Activated CD4-positive, alpha-beta T cell treated with anti-CD3 and anti-CD28 coated beads for 1 hour (primary cell): Measurements from ENCODE around the gene ZNF655.

Experiments used
- DNase-seq: peaks from one replicate; pipeline ENCODE4 v3.0.0-alpha.2; 2020

Gene ZNF655

GRCh38 chr7:99607548-99607947 lies 49.1 kb downstream of the ZNF655 start:
- DNase-seq, result no peak

DNA sequence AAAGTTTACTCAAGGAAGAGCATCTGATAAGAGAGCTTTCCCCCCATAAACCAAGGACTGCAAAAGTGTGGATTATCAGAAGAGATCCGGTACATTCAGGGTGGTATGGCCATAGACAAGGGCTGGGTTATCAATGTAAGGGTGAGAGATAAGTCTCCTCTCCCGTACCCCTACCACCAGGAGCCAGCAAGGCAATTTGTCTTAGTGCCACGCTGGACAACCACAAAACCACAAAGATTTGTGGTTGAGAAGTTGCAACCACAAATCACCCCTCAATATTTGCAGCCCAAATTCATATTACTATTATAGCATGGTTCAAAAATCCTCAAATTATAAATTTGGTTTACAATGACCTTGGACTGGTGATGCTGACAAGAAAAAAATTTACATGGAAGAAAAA lies 56.1 kb downstream of the ZNF655 start:
- no peak for DNase-seq

- no peak for DNase-seq
Measured at GRCh38 chr7:99615989-99616358, 57.5 kb downstream of the ZNF655 start.

DNA sequence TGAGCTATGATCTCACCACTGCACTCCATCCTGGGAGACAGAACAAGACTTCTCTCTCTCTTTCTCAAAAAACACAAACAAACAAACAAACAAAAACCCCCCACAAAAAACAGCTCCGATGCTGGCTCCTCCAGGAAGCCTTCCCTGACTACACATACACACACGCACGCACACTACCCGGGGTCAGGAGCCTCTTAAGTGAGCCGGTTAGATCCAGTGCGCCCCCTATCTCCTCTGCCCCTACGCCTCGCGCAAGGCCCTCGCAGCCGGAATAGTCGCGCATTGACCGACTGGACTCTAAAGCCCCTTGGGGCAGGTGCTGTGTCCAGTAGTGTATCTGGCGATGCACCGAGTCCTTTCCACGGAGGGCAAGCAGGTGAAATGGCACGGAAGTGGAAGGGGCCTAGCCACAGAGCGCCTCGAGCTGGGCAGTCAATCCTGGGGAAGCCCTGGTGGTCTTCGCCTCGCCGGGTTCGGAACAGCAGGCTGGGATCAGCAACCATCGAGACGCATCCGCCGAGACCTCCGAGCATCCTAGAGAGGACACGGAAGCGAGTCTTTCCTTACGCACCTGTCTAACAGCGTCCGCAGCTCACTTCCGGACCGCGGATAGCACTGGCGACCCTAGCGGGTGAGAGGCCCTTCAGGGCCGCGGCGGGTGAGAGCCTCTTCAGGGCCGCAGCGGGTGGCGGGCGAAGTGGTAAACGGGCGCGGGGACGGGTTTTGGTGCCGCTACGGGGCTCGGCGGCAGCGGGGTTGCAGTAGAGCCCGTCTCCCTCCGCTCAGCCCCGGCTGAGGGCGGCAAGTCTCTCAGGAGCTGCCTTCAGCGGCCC lies 58.1 kb downstream of the ZNF655 start, which contains the start of gene ZSCAN25:
Gene ZSCAN25, plus strand, starts transcription at position 588 of the 833 bp plus-strand sequence. CDS start 2,661 bp downstream, outside the sequence.
- peak; percentile 78 for DNase-seq

DNA sequence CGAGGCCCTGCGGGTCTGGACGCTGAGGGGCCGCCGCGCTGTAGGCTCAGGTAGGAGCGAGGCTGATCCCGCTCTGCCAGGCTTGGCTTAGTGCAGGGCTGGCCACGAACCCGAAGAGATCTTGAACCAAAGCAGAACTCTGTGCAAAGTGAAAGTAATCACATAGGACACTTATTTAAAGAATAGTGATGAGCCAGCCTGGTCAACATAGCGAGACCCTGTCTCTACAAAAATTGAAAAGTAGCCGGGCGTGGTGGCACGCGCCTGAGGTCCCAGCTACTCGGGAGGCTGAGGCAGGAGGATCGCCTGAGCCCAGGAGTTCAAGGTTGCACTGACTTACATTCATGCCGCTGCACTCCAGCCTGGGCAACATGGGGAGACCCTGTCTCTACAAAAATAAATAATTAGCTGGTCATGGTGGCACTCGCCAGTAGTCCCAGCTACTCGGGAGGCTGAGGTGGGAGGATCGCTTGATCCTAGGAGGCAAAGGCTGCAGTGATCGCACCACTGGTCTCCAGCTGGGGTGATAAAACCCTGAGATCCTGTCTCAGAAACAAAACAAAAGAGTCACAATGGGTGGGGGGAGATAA lies 58.8 kb downstream of the ZNF655 start:
- DNase-seq, result no peak

DNA sequence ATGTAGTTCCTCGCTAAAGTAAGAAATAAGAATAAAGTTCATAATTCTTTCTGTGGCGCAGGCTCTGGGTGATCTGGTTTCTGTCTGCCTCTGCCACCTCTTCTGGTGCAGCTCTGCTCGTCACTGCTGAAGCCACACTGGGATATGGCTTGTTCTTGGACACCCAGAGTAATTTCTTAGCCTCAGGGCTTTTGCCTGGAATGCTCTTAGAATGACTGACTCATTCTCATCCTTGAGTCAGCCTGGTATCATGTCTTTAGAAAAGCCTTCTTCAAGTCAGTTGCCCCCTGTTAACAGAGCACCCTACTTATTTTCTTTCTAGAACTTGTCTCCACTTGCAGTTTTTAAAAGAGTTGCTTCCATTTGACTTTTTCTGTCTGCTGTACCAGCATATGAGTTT lies 60.3 kb downstream of the ZNF655 start:
- DNase-seq, result no peak

DNA sequence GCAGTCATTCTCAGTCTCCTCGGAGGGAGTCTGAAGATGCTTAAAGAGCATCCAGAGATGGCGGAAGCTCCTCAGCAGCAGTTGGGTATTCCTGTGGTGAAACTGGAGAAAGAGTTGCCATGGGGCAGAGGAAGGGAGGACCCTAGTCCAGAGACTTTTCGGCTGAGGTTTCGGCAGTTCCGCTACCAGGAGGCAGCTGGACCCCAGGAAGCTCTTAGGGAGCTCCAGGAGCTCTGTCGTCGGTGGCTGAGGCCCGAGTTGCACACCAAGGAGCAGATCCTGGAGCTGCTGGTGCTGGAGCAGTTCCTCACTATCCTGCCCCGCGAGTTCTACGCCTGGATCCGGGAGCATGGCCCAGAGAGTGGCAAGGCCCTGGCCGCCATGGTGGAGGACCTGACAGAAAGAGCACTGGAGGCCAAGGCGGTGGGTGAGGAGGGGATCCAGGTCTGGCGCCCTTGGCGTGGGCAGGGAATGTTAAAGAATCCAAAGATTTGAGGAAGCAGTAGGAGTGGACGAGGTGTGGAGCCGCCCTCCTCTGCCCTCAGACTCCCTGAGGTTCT lies 61.2 kb downstream of the ZNF655 start:
- DNase-seq, result no peak

GRCh38 chr7:99621271-99621670 lies 62.8 kb downstream of the ZNF655 start:
- no peak for DNase-seq

DNA sequence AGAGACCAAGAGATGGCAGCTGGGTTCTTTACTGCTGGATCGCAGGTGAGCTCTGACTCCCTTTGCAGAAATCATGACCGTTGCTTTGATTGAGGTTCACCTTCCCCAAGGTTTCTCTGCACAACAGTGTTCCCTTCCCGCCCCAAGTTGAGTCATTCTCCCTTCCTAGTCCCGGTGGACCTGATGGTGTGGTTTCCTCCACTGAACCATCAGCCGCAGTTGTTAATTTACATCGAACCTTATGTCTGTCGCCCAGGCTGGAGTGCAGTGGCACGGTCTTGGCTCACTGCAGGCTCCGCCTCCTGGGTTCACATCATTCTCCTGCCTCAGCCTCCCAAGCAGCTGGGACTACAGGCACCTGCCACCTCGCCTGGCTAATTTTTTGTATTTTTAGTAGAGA lies 64.2 kb downstream of the ZNF655 start:
- DNase-seq, result no peak

DNA sequence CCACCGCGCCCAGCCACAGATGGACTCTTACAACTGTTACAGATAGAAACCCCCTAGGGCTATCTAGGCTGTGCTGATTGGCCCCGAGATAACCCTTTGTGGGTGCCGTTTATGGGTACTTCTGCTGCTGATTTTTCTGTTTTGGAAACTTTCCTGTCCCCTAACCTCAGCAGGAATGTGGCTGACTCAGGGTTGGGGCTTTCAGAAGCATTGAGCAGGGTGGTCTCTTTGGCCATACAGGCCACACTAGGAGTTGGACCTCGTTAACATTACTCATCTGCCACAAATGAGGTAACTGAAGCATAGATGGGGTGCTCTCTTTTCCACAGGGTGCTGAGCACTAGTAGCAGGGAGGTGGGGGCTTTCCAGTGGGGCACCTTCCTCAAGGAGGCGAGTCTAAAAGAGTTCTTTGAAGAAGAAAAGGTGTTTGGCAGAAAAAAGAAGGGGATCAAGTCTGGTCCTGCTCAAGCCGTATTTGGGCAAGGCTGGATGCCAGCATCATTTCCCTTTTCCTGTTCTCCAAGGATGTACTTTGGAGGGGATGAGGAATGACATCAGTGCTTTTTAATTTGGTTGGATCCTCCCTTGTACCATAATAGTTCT lies 64.8 kb downstream of the ZNF655 start:
- no peak for DNase-seq

- DNase-seq, result no peak
Measured at GRCh38 chr7:99623702-99624447, 65.4 kb downstream of the ZNF655 start.

DNA sequence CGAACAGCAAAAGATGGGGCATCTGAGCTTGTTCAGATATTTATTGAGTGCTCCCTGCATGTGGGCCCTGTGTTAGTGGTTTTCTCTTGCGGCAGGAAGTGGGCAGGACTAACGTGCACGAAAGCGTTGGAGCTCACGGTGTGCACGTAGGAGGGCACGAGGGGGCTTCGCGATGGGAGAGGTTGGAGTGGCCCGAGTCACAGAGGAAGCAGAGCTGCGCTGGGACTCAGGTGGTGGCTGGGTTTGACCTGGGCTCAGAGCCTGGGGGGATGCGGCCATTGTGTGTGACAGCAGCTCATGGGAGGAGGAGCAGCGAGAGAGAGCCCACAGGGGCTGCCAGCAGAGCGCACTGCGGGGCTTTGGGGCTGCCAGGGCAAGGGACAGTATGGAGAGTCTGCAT lies 66.0 kb downstream of the ZNF655 start:
- DNase-seq, result peak; percentile 32

DNA sequence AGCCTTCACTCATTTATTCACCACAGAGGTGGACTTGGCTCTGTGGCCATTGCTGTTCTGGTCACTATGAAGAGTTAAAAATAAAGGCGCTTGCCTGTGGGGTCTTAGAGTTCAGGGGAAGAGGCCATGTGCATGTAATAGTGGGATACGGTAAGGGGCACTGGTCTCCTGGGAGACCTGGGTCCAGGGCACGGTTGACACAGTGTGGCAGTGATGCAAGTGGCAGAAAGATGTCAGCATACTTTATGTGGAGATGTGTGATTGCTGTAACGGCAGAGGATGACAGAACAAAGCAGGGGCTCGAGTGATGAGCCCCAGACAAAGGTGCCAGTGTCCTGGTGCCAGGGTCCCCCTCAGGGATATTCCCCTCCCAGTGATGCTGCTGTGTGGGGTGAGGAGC lies 66.9 kb downstream of the ZNF655 start:
- DNase-seq, result no peak

GRCh38 chr7:99625961-99626360 lies 67.5 kb downstream of the ZNF655 start:
- DNase-seq, result no peak
